ENCODE data around the gene SPATC1L. TPM values are rescaled to one million over a fixed set of nuclear protein-coding genes. Genes with fewer than 3 reads are reported as not detected.

The SPATC1L gene
- total RNA-seq, 4 donors from 2014 or later: 1.5 to 11.9 (median 3.0) TPM

- in situ Hi-C loops (cut with MboI; ENCODE audit: low sequenced_read_pairs in 4 of 4): no loop called here
- Histone ChIP-seq H3K4me3 (no peak overlapping the region), H3K4me1 (no peaks in the 10 kb centered on the region), H3K36me3 (no peaks in the 10 kb centered on the region), H3K27me3 (no peaks in the 10 kb centered on the region), H3K27ac (no peak overlapping the region), H3K9me3 (no peaks in the 10 kb centered on the region)
- DNase-seq: no peak
- TF ChIP-seq CTCF (IDR thresholded peaks at IDR 0.05 in 4 of 5, conservative IDR thresholded peaks at IDR 0.05 in 1 of 5) (no peak), POLR2A (IDR thresholded peaks at IDR 0.05) (no peak)
- intact Hi-C loops (cut with DNase I; ENCODE audit: low total_unique reads): no loop called here
- no peak for ATAC-seq
These were observed 54.2 kb downstream of the SPATC1L start for GRCh38 chr21:46129846-46130651.

GRCh38 chr21:46128933-46129571, 55.2 kb downstream of the SPATC1L start:
- in situ Hi-C loops (cut with MboI; ENCODE audit: low sequenced_read_pairs in 4 of 4): no loop called here
- intact Hi-C loops (cut with DNase I; ENCODE audit: low total_unique reads): no loop called here
- Histone ChIP-seq H3K9me3 (no peaks in the 10 kb centered on the region), H3K27me3 (no peaks in the 10 kb centered on the region), H3K4me1 (no peaks in the 10 kb centered on the region), H3K36me3 (no peaks in the 10 kb centered on the region), H3K27ac (no peak overlapping the region), H3K4me3 (no peak overlapping the region)
- TF ChIP-seq CTCF (IDR thresholded peaks at IDR 0.05 in 4 of 5, conservative IDR thresholded peaks at IDR 0.05 in 1 of 5): no peak
- TF ChIP-seq POLR2A (IDR thresholded peaks at IDR 0.05): no peak
- ATAC-seq (no peak), DNase-seq (no peak)

GRCh38 chr21:46128106-46128932, 55.9 kb downstream of the SPATC1L start:
- ATAC-seq: no peak
- intact Hi-C loops (cut with DNase I; ENCODE audit: low total_unique reads) (no loop called here), in situ Hi-C loops (cut with MboI; ENCODE audit: low sequenced_read_pairs in 4 of 4) (no loop called here)
- Histone ChIP-seq H3K27ac (no peak overlapping the region), H3K4me1 (no peaks in the 10 kb centered on the region), H3K36me3 (no peaks in the 10 kb centered on the region), H3K27me3 (no peaks in the 10 kb centered on the region), H3K9me3 (no peaks in the 10 kb centered on the region), H3K4me3 (no peak overlapping the region)
- no peak for DNase-seq
- TF ChIP-seq POLR2A (IDR thresholded peaks at IDR 0.05) (no peak), CTCF (IDR thresholded peaks at IDR 0.05 in 4 of 5, conservative IDR thresholded peaks at IDR 0.05 in 1 of 5) (no peak)

GRCh38 chr21:46127239-46128105, 56.8 kb downstream of the SPATC1L start:
- Histone ChIP-seq H3K36me3 (no peaks in the 10 kb centered on the region), H3K9me3 (no peaks in the 10 kb centered on the region), H3K27me3 (no peaks in the 10 kb centered on the region), H3K27ac (no peak overlapping the region), H3K4me3 (no peak overlapping the region), H3K4me1 (no peaks in the 10 kb centered on the region)
- in situ Hi-C loops (cut with MboI; ENCODE audit: low sequenced_read_pairs in 4 of 4): no loop called here
- DNase-seq: peak in 1 of 2 donors; percentile 13
- intact Hi-C loops (cut with DNase I; ENCODE audit: low total_unique reads): no loop called here
- TF ChIP-seq POLR2A (IDR thresholded peaks at IDR 0.05) (no peak), CTCF (IDR thresholded peaks at IDR 0.05 in 4 of 5, conservative IDR thresholded peaks at IDR 0.05 in 1 of 5) (no peak)
- ATAC-seq: no peak

All from gastrocnemius medialis (tissue), 4 donors.